Ovary (tissue), 9 donors: Measurements from ENCODE around the gene BCOR. TPM values are rescaled to one million over a fixed set of nuclear protein-coding genes. Genes with fewer than 3 reads are reported as not detected.

Experiments
- DNase-seq, 5 donors: peaks; one replicate each; pipeline ENCODE4 v3.0.0-alpha.2; 2019 to 2020
- H3K27ac ChIP-seq, 2 donors: fragments of 200-600 bp; one replicate each; pipeline versions ENCODE4 v1.5.1 to v1.8.0; 2019 to 2022
- H3K27me3 ChIP-seq: fragments of 200-600 bp; one replicate; pipeline ENCODE4 v1.8.0; 2022
- H3K36me3 ChIP-seq: fragments of 200-600 bp; sonication (generic); one replicate; pipeline ENCODE4 v1.5.1; 2019
- H3K4me1 ChIP-seq: one replicate; pipeline ENCODE4 v1.8.1; 2013; ENCODE audit warnings: mild to moderate bottlenecking, moderate library complexity; ENCODE audit not compliant: insufficient read depth
- H3K4me3 ChIP-seq: fragments of 200-600 bp; sonication (generic); one replicate; pipeline ENCODE4 v1.5.1; 2017
- H3K9me3 ChIP-seq, 2 donors: fragments of 200-600 bp in 1 of 2; sonication (generic) in 1 of 2; one replicate each; pipeline versions ENCODE4 v1.5.1 to v1.8.1; 2013 to 2019; ENCODE audit warnings: mild to moderate bottlenecking in 1 of 2, moderate library complexity in 1 of 2
- EP300 ChIP-seq: sonication (generic); formaldehyde crosslinking; IDR thresholded peaks from one replicate; pipeline ENCODE4 v1.6.1; 2017; ENCODE audit warnings: antibody characterized with exemption
- POLR2A ChIP-seq: fragments of 450-650 bp; IDR thresholded peaks from one replicate; pipeline ENCODE4 v1.6.1; 2017; ENCODE audit warnings: antibody characterized with exemption, mild to moderate bottlenecking, moderate library complexity
- WGBS, 3 donors: extraction: QIAGEN DNeasy Blood & Tissue Kit in 1 of 3; methylation state at CpG; one replicate each; pipeline versions ENCODE4 v1.1.5 to v1.1.7; 2013 to 2017; 5-methylcytosine and 5-hydroxymethylcytosine counted together
- intact Hi-C, 4 donors: fragments of 100-400 bp; cut with DNase I; formaldehyde crosslinking; loops; one replicate each; pipeline versions ENCODE4 v1.11.0 to v1.15.1; 2022 to 2023
- polyA plus RNA-seq, 2 donors: library from polyadenylated mRNA; stranded (reverse); fragments of 200-250 nt in 1 of 2; fragments of 350-450 nt in 1 of 2; fragmentation: Illumina TruSeq in 1 of 2; extraction: RNeasy Lipid Tissue Mini Kit (QIAGEN cat#74804) in 1 of 2; gene quantifications; one replicate each; pipeline ENCODE4 v1.2.3, GENCODE V29; 2013 to 2014
- total RNA-seq, 7 donors: library from RNA; depleted of rRNA in 2 of 7; stranded (reverse); fragments of >200 nt in 2 of 7; fragmentation: NEBNext Ultra II Directional in 3 of 7; extraction: Animal tissue kit (Norgen Biotek cat#: 25700) in 3 of 7; gene quantifications; one replicate each; pipeline versions ENCODE4 v1.1.0 to v1.2.4, GENCODE V29; 2016 to 2023
- TF ChIP-seq, protein P1 (sequence below), 3 donors: fragments of 450-650 bp in 2 of 3; fragments of 200-600 bp in 1 of 3; IDR thresholded peaks; one replicate each; pipeline versions ENCODE4 v1.5.1 to v1.8.0; 2016 to 2022; ENCODE audit warnings: antibody characterized with exemption in 3 of 3, mild to moderate bottlenecking in 1 of 3
- donor health status: DM: no; HTN: no; CAD: no; lungs with moderate emphysema.
- donor health status: DM: no; HTN: no; CAD: no.
- donor health status: Bipolar disorder and iron deficiency.
- donor health status: DM: yes; HTN: yes; CAD: no.
- donor health status: DM: no; HTN: no; CAD: no.
- donor health status: DM: yes; HTN: yes; CAD: no.

Gene BCOR
- total and polyA plus RNA-seq, 9 donors, result 17.7 to 57.2 (median 42.3) TPM

DNA sequence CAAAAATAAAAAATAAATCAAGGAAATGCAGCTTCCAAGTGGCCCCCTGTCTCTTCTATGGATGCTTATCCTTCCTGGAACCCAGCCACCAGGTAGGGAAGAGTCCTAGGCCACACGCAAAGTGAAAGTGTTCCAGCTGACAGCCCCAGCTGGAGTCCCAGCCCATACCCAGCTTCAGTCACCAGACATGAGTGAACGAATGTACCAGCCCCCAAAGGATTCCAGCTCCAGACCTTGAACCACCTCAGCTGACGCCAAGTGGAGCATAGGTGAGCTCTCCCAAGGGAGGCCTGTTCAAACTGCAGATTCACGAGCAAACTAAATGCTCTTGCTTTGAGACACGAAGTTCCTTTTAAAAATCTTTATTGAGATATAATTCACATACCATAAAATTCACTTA lies 62.0 kb downstream of the BCOR start:
- DNase-seq, result no peak
- H3K9me3 ChIP-seq, result no peaks in the 10 kb centered on the region
- 58 to 70% (median 62%) methylated on average over 5 of the region's 5 CpGs for whole genome bisulfite sequencing, 3 donors
- intact Hi-C loops, result no loop called here
- H3K27ac ChIP-seq, result no peak overlapping the region
- TF ChIP-seq, protein P1, sequence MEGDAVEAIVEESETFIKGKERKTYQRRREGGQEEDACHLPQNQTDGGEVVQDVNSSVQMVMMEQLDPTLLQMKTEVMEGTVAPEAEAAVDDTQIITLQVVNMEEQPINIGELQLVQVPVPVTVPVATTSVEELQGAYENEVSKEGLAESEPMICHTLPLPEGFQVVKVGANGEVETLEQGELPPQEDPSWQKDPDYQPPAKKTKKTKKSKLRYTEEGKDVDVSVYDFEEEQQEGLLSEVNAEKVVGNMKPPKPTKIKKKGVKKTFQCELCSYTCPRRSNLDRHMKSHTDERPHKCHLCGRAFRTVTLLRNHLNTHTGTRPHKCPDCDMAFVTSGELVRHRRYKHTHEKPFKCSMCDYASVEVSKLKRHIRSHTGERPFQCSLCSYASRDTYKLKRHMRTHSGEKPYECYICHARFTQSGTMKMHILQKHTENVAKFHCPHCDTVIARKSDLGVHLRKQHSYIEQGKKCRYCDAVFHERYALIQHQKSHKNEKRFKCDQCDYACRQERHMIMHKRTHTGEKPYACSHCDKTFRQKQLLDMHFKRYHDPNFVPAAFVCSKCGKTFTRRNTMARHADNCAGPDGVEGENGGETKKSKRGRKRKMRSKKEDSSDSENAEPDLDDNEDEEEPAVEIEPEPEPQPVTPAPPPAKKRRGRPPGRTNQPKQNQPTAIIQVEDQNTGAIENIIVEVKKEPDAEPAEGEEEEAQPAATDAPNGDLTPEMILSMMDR (IDR thresholded peaks at IDR 0.05), result no peak
- TF ChIP-seq EP300, result no peak
- TF ChIP-seq POLR2A, result no peak
- no peaks in the 10 kb centered on the region for H3K36me3 ChIP-seq
- no peaks in the 10 kb centered on the region for H3K27me3 ChIP-seq
- H3K4me3 ChIP-seq, result no peak overlapping the region
- no peaks in the 10 kb centered on the region for H3K4me1 ChIP-seq

DNA sequence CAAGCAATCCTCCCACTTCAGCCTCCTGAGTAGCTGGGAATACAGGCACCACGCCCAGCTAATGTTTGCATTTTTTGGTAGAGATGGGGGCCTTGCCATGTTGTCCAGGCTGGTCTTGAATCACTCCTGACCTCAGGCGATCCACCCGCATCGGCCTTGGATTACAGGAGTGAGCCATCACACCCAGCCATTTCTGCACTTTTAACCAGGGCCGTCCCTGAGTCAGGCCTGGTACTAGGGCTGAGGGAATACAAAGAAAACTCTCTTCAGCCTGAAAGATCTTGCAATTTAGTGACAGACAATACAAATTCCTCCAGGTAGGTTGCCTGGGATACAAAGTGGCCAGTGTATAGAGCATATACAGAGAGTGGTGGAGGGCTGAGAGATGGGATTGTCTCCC lies 65.8 kb downstream of the BCOR start:
- Histone ChIP-seq H3K27me3 (no peaks in the 10 kb centered on the region), H3K36me3 (no peaks in the 10 kb centered on the region), H3K4me1 (no peaks in the 10 kb centered on the region), H3K4me3 (no peak overlapping the region), H3K9me3 (no peaks in the 10 kb centered on the region), H3K27ac (no peak overlapping the region)
- TF ChIP-seq, protein P1 (IDR thresholded peaks at IDR 0.05), result no peak
- TF ChIP-seq POLR2A (no peak), EP300 (no peak)
- DNase-seq, result no peak
- intact Hi-C loops, result no loop called here
- WGBS, 3 donors, result 51 to 67% (median 54%) methylated on average over 5 of the region's 5 CpGs

DNA sequence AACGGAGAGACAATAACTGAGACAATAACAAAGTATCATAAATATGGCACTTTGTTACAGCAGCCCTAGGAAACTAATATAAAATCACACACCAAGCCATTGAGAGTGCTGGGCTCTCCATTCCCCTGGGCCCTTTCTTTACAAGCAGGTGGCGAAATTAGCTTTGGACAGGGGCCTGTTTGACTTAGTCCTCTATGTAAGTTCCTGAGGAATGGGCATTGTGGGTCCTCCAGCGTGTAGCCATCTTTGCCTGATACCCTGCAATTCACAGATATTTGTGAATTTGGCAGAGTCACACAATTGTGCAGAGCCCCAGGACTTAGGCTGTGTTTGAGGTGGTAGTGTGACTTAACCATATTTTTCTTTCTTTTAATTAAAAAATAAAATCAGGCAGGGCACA lies 67.6 kb downstream of the BCOR start:
- Histone ChIP-seq H3K27ac (no peak overlapping the region), H3K27me3 (no peaks in the 10 kb centered on the region), H3K4me1 (no peaks in the 10 kb centered on the region), H3K9me3 (no peaks in the 10 kb centered on the region), H3K36me3 (no peaks in the 10 kb centered on the region), H3K4me3 (no peak overlapping the region)
- TF ChIP-seq, protein P1 (IDR thresholded peaks at IDR 0.05), result no peak
- TF ChIP-seq EP300, result no peak
- TF ChIP-seq POLR2A, result no peak
- 74 to 80% (median 75%) methylated on average over 3 of the region's 3 CpGs for WGBS, 3 donors
- intact Hi-C loops, result no loop called here
- no peak for DNase-seq

DNA sequence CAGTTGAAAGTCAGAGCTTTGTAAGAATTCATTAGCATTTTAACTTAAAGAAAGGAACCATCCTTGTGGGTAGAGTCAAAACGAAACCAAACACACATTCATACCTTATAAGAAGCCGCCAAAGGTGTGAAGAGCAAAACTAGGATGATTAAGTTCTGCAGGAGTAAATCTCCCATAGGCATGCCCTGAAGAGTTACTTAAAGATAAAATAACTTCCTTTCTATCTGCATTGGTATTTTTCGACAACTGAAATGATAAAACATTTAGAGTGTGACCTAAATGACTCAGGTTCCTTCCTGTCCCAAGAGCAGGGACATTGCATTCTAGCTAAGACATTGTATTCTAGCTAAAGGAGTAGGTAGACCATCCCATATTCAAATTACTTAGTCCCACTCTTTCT lies 75.3 kb downstream of the BCOR start:
- Histone ChIP-seq H3K27ac (no peak overlapping the region), H3K27me3 (no peaks in the 10 kb centered on the region), H3K36me3 (no peaks in the 10 kb centered on the region), H3K4me1 (no peaks in the 10 kb centered on the region), H3K9me3 (no peaks in the 10 kb centered on the region), H3K4me3 (no peak overlapping the region)
- no peak for DNase-seq
- no peak for TF ChIP-seq POLR2A
- WGBS, 3 donors, result 67 to 76% (median 73%) methylated on average over 3 of the region's 3 CpGs
- intact Hi-C loops, result no loop called here

DNA sequence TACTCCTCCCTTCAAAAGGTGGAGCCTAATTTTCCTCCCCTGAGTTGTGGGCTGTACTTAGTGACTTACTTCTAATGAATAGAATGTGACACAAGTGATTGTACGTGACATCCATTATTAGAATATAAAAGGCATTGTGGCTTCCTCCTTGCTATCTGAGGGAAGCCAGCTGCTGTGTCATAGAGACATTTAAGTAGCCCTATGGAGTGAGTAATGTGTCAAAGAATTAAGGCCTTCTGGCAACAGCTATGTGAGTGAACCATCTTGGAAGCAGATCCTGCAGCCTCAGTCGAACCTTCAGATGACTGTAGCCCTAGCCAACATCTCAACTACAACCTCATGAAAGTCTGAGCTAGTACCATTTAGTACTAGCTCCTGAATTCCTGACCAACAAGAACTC lies 76.1 kb downstream of the BCOR start:
- H3K27ac ChIP-seq, result no peak overlapping the region
- peaks cover 0 to 4% of the 10 kb centered on the region in 2 donors for H3K9me3 ChIP-seq
- H3K4me1 ChIP-seq, result no peaks in the 10 kb centered on the region
- no peak overlapping the region for H3K4me3 ChIP-seq
- TF ChIP-seq EP300, result no peak
- intact Hi-C loops, result no loop called here
- WGBS, 3 donors, result 71 to 82% (median 74%) methylated on average over 2 of the region's 2 CpGs
- no peaks in the 10 kb centered on the region for H3K27me3 ChIP-seq
- DNase-seq, result no peak
- H3K36me3 ChIP-seq, result no peaks in the 10 kb centered on the region

DNA sequence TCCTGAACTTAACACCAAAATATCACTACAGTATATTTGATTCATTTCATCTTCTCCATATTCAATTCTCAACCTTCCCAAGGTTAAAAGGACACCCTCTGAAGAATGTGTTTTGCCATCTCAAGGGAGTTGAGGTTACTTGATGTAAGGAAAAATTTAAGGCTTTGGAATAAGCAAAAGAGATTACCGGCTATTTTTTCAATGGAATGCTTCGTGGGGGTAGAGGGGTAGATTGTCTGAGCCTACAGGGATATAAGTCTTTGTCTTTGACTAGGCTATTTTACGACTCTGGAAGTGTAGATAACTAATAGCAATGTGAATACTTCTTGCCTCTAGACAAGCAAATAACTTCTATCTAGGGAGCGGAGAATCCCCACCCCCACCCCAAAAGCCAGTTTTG lies 78.2 kb downstream of the BCOR start:
- intact Hi-C loops, result loop anchor here in 2 of 4 donors (10.0 kb wide), 2 partner anchors 135 to 205 kb away; no protein-coding TSS in a partner anchor

More for the DNA sequence above, 78.2 kb downstream of the BCOR start:
- WGBS, 3 donors, result 53 to 66% (median 66%) methylated on average over 4 of the region's 4 CpGs
- no peaks in the 10 kb centered on the region for H3K27me3 ChIP-seq
- no peaks in the 10 kb centered on the region for H3K4me1 ChIP-seq
- DNase-seq, result no peak
- no peaks in the 10 kb centered on the region for H3K36me3 ChIP-seq
- no peak for TF ChIP-seq EP300
- TF ChIP-seq, protein P1 (IDR thresholded peaks at IDR 0.05), result no peak
- no peak for TF ChIP-seq POLR2A
- H3K4me3 ChIP-seq, result no peak overlapping the region
- no peak overlapping the region for H3K27ac ChIP-seq
- peaks cover 0 to 5% of the 10 kb centered on the region in 2 donors for H3K9me3 ChIP-seq
